ENCODE measurements around the gene ERG28. TPM values are rescaled to one million over a fixed set of nuclear protein-coding genes. Genes with fewer than 3 reads are reported as not detected.

The ERG28 gene
- total RNA-seq, 1 experiment from 2014 or later, result 48.8 TPM

GRCh38 chr14:75655235-75655634 is 5.4 kb downstream of the ERG28 start:
- Histone ChIP-seq H3K27me3 (ENCODE audit: low read length) (no peaks in the 10 kb centered on the region), H3K9me3 (ENCODE audit: low read length) (no peaks in the 10 kb centered on the region), H3K9me2 (replicated peaks; ENCODE audit: insufficient read depth, low read length) (no peaks in the 10 kb centered on the region), H3K4me2 (ENCODE audit: low read depth, low read length, poor library complexity, severe bottlenecking) (no peak overlapping the region), H3K4me1 (ENCODE audit: low read length) (peaks cover 20% of the 10 kb centered on the region), H3K4me3 (ENCODE audit: low read length) (no peak overlapping the region), H3K27ac (ENCODE audit: low read length) (no peak overlapping the region), H3K9ac (ENCODE audit: low read length) (no peak overlapping the region), H4K20me1 (ENCODE audit: insufficient read depth, low read depth, low read length) (no peaks in the 10 kb centered on the region), H2AFZ (ENCODE audit: low read length) (no peak overlapping the region), H3K79me2 (ENCODE audit: low read length) (peaks cover 31% of the 10 kb centered on the region), H3K36me3 (ENCODE audit: insufficient read depth, low read length) (peaks cover 27% of the 10 kb centered on the region)
- DNase-seq, result no peak

GRCh38 chr14:75654127-75654732 is 6.4 kb downstream of the ERG28 start:
- H2AFZ ChIP-seq (ENCODE audit: low read length), result no peak overlapping the region

GRCh38 chr14:75653563-75653962 is 7.1 kb downstream of the ERG28 start:
- no peak for DNase-seq
- Histone ChIP-seq H2AFZ (ENCODE audit: low read length) (no peak overlapping the region), H3K9me2 (replicated peaks; ENCODE audit: insufficient read depth, low read length) (no peaks in the 10 kb centered on the region), H3K27me3 (ENCODE audit: low read length) (no peaks in the 10 kb centered on the region), H3K9me3 (ENCODE audit: low read length) (no peaks in the 10 kb centered on the region), H4K20me1 (ENCODE audit: insufficient read depth, low read depth, low read length) (no peaks in the 10 kb centered on the region), H3K4me3 (ENCODE audit: low read length) (no peak overlapping the region), H3K79me2 (ENCODE audit: low read length) (peaks cover 15% of the 10 kb centered on the region), H3K36me3 (ENCODE audit: insufficient read depth, low read length) (peaks cover 38% of the 10 kb centered on the region), H3K27ac (ENCODE audit: low read length) (no peak overlapping the region), H3K9ac (ENCODE audit: low read length) (no peak overlapping the region), H3K4me2 (ENCODE audit: low read depth, low read length, poor library complexity, severe bottlenecking) (no peak overlapping the region), H3K4me1 (ENCODE audit: low read length) (peaks cover 5% of the 10 kb centered on the region)

More at GRCh38 chr14:75654127-75654732, 6.4 kb downstream of the ERG28 start:
- DNase-seq, result peak; percentile 94
- Histone ChIP-seq H3K9me3 (ENCODE audit: low read length) (no peaks in the 10 kb centered on the region), H3K27ac (ENCODE audit: low read length) (no peak overlapping the region), H3K9ac (ENCODE audit: low read length) (no peak overlapping the region), H3K9me2 (replicated peaks; ENCODE audit: insufficient read depth, low read length) (no peaks in the 10 kb centered on the region), H3K27me3 (ENCODE audit: low read length) (no peaks in the 10 kb centered on the region), H3K79me2 (ENCODE audit: low read length) (peaks cover 21% of the 10 kb centered on the region), H4K20me1 (ENCODE audit: insufficient read depth, low read depth, low read length) (no peaks in the 10 kb centered on the region), H3K4me3 (ENCODE audit: low read length) (no peak overlapping the region), H3K36me3 (ENCODE audit: insufficient read depth, low read length) (peaks cover 37% of the 10 kb centered on the region), H3K4me2 (ENCODE audit: low read depth, low read length, poor library complexity, severe bottlenecking) (no peak overlapping the region), H3K4me1 (ENCODE audit: low read length) (peaks cover 10% of the 10 kb centered on the region)

GRCh38 chr14:75650253-75651058 is 10.2 kb downstream of the ERG28 start:
- no peaks in the 10 kb centered on the region for H3K9me2 ChIP-seq (replicated peaks; ENCODE audit: insufficient read depth, low read length)
- H3K27me3 ChIP-seq (ENCODE audit: low read length), result no peaks in the 10 kb centered on the region
- H3K36me3 ChIP-seq (ENCODE audit: insufficient read depth, low read length), result peaks cover 36% of the 10 kb centered on the region
- H3K4me3 ChIP-seq (ENCODE audit: low read length), result no peak overlapping the region
- H2AFZ ChIP-seq (ENCODE audit: low read length), result no peak overlapping the region
- H3K9me3 ChIP-seq (ENCODE audit: low read length), result no peaks in the 10 kb centered on the region
- DNase-seq, result no peak
- H4K20me1 ChIP-seq (ENCODE audit: insufficient read depth, low read depth, low read length), result no peaks in the 10 kb centered on the region
- H3K4me1 ChIP-seq (ENCODE audit: low read length), result no peaks in the 10 kb centered on the region
- H3K79me2 ChIP-seq (ENCODE audit: low read length), result no peaks in the 10 kb centered on the region
- H3K4me2 ChIP-seq (ENCODE audit: low read depth, low read length, poor library complexity, severe bottlenecking), result no peak overlapping the region
- H3K27ac ChIP-seq (ENCODE audit: low read length), result no peak overlapping the region
- no peak overlapping the region for H3K9ac ChIP-seq (ENCODE audit: low read length)

- no peaks in the 10 kb centered on the region for H3K27me3 ChIP-seq (ENCODE audit: low read length)
- H3K4me1 ChIP-seq (ENCODE audit: low read length), result no peaks in the 10 kb centered on the region
- no peak overlapping the region for H2AFZ ChIP-seq (ENCODE audit: low read length)
- no peak for DNase-seq
- no peaks in the 10 kb centered on the region for H3K79me2 ChIP-seq (ENCODE audit: low read length)
- no peak overlapping the region for H3K9ac ChIP-seq (ENCODE audit: low read length)
- H3K4me2 ChIP-seq (ENCODE audit: low read depth, low read length, poor library complexity, severe bottlenecking), result no peak overlapping the region
- H3K9me3 ChIP-seq (ENCODE audit: low read length), result no peaks in the 10 kb centered on the region
- H3K27ac ChIP-seq (ENCODE audit: low read length), result no peak overlapping the region
- no peaks in the 10 kb centered on the region for H4K20me1 ChIP-seq (ENCODE audit: insufficient read depth, low read depth, low read length)
- H3K9me2 ChIP-seq (replicated peaks; ENCODE audit: insufficient read depth, low read length), result no peaks in the 10 kb centered on the region
- no peak overlapping the region for H3K4me3 ChIP-seq (ENCODE audit: low read length)
- peaks cover 33% of the 10 kb centered on the region for H3K36me3 ChIP-seq (ENCODE audit: insufficient read depth, low read length)
Measured at GRCh38 chr14:75649773-75650172, 10.9 kb downstream of the ERG28 start.

- Histone ChIP-seq H3K4me1 (ENCODE audit: low read length) (no peaks in the 10 kb centered on the region), H3K9me3 (ENCODE audit: low read length) (no peaks in the 10 kb centered on the region), H3K4me3 (ENCODE audit: low read length) (no peak overlapping the region), H4K20me1 (ENCODE audit: insufficient read depth, low read depth, low read length) (no peaks in the 10 kb centered on the region), H3K9ac (ENCODE audit: low read length) (no peak overlapping the region), H3K79me2 (ENCODE audit: low read length) (no peaks in the 10 kb centered on the region), H3K27me3 (ENCODE audit: low read length) (no peaks in the 10 kb centered on the region), H3K4me2 (ENCODE audit: low read depth, low read length, poor library complexity, severe bottlenecking) (no peak overlapping the region), H3K9me2 (replicated peaks; ENCODE audit: insufficient read depth, low read length) (no peaks in the 10 kb centered on the region), H2AFZ (ENCODE audit: low read length) (no peak overlapping the region), H3K36me3 (ENCODE audit: insufficient read depth, low read length) (peaks cover 33% of the 10 kb centered on the region), H3K27ac (ENCODE audit: low read length) (no peak overlapping the region)
- no peak for DNase-seq
Measured at GRCh38 chr14:75649337-75649736, 11.3 kb downstream of the ERG28 start.

GRCh38 chr14:75648066-75648838 is 12.4 kb downstream of the ERG28 start:
- no peaks in the 10 kb centered on the region for H4K20me1 ChIP-seq (ENCODE audit: insufficient read depth, low read depth, low read length)
- no peaks in the 10 kb centered on the region for H3K4me1 ChIP-seq (ENCODE audit: low read length)
- no peak overlapping the region for H3K4me2 ChIP-seq (ENCODE audit: low read depth, low read length, poor library complexity, severe bottlenecking)
- no peaks in the 10 kb centered on the region for H3K79me2 ChIP-seq (ENCODE audit: low read length)
- no peaks in the 10 kb centered on the region for H3K27me3 ChIP-seq (ENCODE audit: low read length)
- no peaks in the 10 kb centered on the region for H3K9me3 ChIP-seq (ENCODE audit: low read length)
- no peaks in the 10 kb centered on the region for H3K9me2 ChIP-seq (replicated peaks; ENCODE audit: insufficient read depth, low read length)
- no peak overlapping the region for H3K4me3 ChIP-seq (ENCODE audit: low read length)
- H3K27ac ChIP-seq (ENCODE audit: low read length), result no peak overlapping the region
- H2AFZ ChIP-seq (ENCODE audit: low read length), result no peak overlapping the region
- no peak for DNase-seq
- peaks cover 30% of the 10 kb centered on the region for H3K36me3 ChIP-seq (ENCODE audit: insufficient read depth, low read length)
- H3K9ac ChIP-seq (ENCODE audit: low read length), result no peak overlapping the region

GRCh38 chr14:75647640-75648039 is 13.0 kb downstream of the ERG28 start:
- peaks cover 30% of the 10 kb centered on the region for H3K36me3 ChIP-seq (ENCODE audit: insufficient read depth, low read length)

More at GRCh38 chr14:75647640-75648039, 13.0 kb downstream of the ERG28 start:
- Histone ChIP-seq H3K4me3 (ENCODE audit: low read length) (no peak overlapping the region), H3K9me3 (ENCODE audit: low read length) (no peaks in the 10 kb centered on the region), H2AFZ (ENCODE audit: low read length) (no peak overlapping the region), H3K4me1 (ENCODE audit: low read length) (no peaks in the 10 kb centered on the region), H3K9ac (ENCODE audit: low read length) (no peak overlapping the region), H3K27ac (ENCODE audit: low read length) (no peak overlapping the region), H4K20me1 (ENCODE audit: insufficient read depth, low read depth, low read length) (no peaks in the 10 kb centered on the region), H3K27me3 (ENCODE audit: low read length) (no peaks in the 10 kb centered on the region), H3K9me2 (replicated peaks; ENCODE audit: insufficient read depth, low read length) (no peaks in the 10 kb centered on the region), H3K79me2 (ENCODE audit: low read length) (no peaks in the 10 kb centered on the region), H3K4me2 (ENCODE audit: low read depth, low read length, poor library complexity, severe bottlenecking) (no peak overlapping the region)
- DNase-seq, result no peak
